Measurements from ENCODE around the gene SBF2. TPM values are rescaled to one million over a fixed set of nuclear protein-coding genes. Genes with fewer than 3 reads are reported as not detected.

Gene SBF2
- total RNA-seq, 4 donors from 2014 or later, result 19.3 to 28.1 (median 25.8) TPM

- Histone ChIP-seq H3K27me3 (no peaks in the 10 kb centered on the region), H3K4me3 (no peak overlapping the region), H3K4me1 (no peaks in the 10 kb centered on the region), H3K36me3 (no peaks in the 10 kb centered on the region), H3K27ac (no peak overlapping the region), H3K9me3 (peaks cover 0 to 9% (median 0%) of the 10 kb centered on the region in 3 donors)
- TF ChIP-seq, protein P1, sequence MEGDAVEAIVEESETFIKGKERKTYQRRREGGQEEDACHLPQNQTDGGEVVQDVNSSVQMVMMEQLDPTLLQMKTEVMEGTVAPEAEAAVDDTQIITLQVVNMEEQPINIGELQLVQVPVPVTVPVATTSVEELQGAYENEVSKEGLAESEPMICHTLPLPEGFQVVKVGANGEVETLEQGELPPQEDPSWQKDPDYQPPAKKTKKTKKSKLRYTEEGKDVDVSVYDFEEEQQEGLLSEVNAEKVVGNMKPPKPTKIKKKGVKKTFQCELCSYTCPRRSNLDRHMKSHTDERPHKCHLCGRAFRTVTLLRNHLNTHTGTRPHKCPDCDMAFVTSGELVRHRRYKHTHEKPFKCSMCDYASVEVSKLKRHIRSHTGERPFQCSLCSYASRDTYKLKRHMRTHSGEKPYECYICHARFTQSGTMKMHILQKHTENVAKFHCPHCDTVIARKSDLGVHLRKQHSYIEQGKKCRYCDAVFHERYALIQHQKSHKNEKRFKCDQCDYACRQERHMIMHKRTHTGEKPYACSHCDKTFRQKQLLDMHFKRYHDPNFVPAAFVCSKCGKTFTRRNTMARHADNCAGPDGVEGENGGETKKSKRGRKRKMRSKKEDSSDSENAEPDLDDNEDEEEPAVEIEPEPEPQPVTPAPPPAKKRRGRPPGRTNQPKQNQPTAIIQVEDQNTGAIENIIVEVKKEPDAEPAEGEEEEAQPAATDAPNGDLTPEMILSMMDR (IDR thresholded peaks at IDR 0.05 in 4 of 5, conservative IDR thresholded peaks at IDR 0.05 in 1 of 5), result peak in 1 of 5 experiments; percentile 38
- no peak for TF ChIP-seq POLR2A (IDR thresholded peaks at IDR 0.05)
- intact Hi-C loops (cut with DNase I; ENCODE audit: low total_unique reads) (no loop called here), in situ Hi-C loops (cut with MboI; ENCODE audit: low sequenced_read_pairs in 4 of 4) (no loop called here)
- DNase-seq, result peak in 1 of 2 donors; percentile 33
- ATAC-seq, result no peak
Observed at GRCh38 chr11:10076458-10077141, 217.4 kb downstream of the SBF2 start.

GRCh38 chr11:10075141-10075540 is 218.9 kb downstream of the SBF2 start:
- ATAC-seq, result no peak
- DNase-seq, result no peak
- H3K27ac ChIP-seq, result no peak overlapping the region
- H3K27me3 ChIP-seq, result no peaks in the 10 kb centered on the region
- H3K36me3 ChIP-seq, result no peaks in the 10 kb centered on the region
- no peak overlapping the region for H3K4me3 ChIP-seq
- H3K4me1 ChIP-seq, result no peaks in the 10 kb centered on the region
- intact Hi-C loops (cut with DNase I; ENCODE audit: low total_unique reads), result no loop called here
- TF ChIP-seq POLR2A (IDR thresholded peaks at IDR 0.05), result no peak
- TF ChIP-seq, protein P1 (IDR thresholded peaks at IDR 0.05 in 4 of 5, conservative IDR thresholded peaks at IDR 0.05 in 1 of 5), result no peak
- in situ Hi-C loops (cut with MboI; ENCODE audit: low sequenced_read_pairs in 4 of 4), result no loop called here
- H3K9me3 ChIP-seq, result peaks cover 0 to under 1% (median 0%) of the 10 kb centered on the region in 3 donors

DNA sequence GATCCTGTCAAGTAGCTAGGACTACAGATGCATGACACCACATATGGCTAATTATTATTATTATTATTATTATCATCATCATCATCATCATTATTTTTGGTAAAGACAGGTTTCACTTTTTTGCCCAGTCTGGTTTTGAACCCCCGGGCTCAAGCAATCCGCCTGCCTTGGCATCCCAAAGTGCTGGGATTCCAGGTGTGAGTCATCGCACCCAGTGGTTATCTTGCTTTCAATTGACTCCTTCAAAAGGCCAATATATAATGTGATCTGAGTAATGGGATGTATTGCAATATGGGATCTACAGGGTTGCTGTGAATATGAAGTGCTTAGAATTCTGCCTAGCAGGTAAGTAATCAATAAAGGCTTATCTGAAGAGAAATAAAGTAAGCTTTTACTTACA is 221.2 kb downstream of the SBF2 start:
- DNase-seq, result no peak
- H3K9me3 ChIP-seq, result no peaks in the 10 kb centered on the region
- intact Hi-C loops (cut with DNase I; ENCODE audit: low total_unique reads), result no loop called here
- H3K4me1 ChIP-seq, result no peaks in the 10 kb centered on the region
- no peak overlapping the region for H3K4me3 ChIP-seq
- in situ Hi-C loops (cut with MboI; ENCODE audit: low sequenced_read_pairs in 4 of 4), result no loop called here
- no peak for TF ChIP-seq POLR2A (IDR thresholded peaks at IDR 0.05)
- TF ChIP-seq, protein P1 (IDR thresholded peaks at IDR 0.05 in 4 of 5, conservative IDR thresholded peaks at IDR 0.05 in 1 of 5), result no peak
- no peaks in the 10 kb centered on the region for H3K36me3 ChIP-seq
- H3K27ac ChIP-seq, result no peak overlapping the region
- H3K27me3 ChIP-seq, result no peaks in the 10 kb centered on the region
- ATAC-seq, result no peak

DNA sequence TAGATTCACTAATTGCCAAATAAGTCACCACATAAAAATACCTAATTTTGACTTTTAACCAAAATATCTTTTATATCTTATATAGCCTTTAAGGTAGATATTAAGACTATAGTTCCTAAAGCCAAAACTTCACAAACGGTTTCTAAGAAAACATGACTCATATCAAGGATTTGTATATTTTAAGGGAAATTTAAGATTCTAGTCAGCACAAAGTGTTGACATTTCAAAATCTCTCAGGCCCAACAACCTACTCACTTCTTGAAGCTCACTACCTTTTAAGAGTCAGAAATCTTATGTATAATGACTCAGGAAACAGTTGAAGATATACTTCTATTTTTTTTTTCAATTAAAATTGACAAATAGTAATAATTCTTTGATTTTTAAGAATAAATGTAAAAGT is 221.9 kb downstream of the SBF2 start:
- in situ Hi-C loops (cut with MboI; ENCODE audit: low sequenced_read_pairs in 4 of 4), result no loop called here

More for the DNA sequence above, 221.9 kb downstream of the SBF2 start:
- TF ChIP-seq, protein P1 (IDR thresholded peaks at IDR 0.05 in 4 of 5, conservative IDR thresholded peaks at IDR 0.05 in 1 of 5), result no peak
- no peak for TF ChIP-seq POLR2A (IDR thresholded peaks at IDR 0.05)
- H3K4me3 ChIP-seq, result no peak overlapping the region
- no peaks in the 10 kb centered on the region for H3K36me3 ChIP-seq
- intact Hi-C loops (cut with DNase I; ENCODE audit: low total_unique reads), result no loop called here
- no peak overlapping the region for H3K27ac ChIP-seq
- DNase-seq (no peak), ATAC-seq (no peak)
- no peaks in the 10 kb centered on the region for H3K27me3 ChIP-seq
- no peaks in the 10 kb centered on the region for H3K4me1 ChIP-seq
- H3K9me3 ChIP-seq, result no peaks in the 10 kb centered on the region

Data from gastrocnemius medialis (tissue), 4 donors.